Measurements from ENCODE around the gene HOXA13.

Gene HOXA13

GRCh38 chr7:27170426-27171324, 29.2 kb downstream of the HOXA13 start:
- DNase-seq (ENCODE audit: low read depth, low spot score), result no peak

GRCh38 chr7:27169658-27170425, 30.0 kb downstream of the HOXA13 start:
- no peak for DNase-seq (ENCODE audit: low read depth, low spot score)

DNA sequence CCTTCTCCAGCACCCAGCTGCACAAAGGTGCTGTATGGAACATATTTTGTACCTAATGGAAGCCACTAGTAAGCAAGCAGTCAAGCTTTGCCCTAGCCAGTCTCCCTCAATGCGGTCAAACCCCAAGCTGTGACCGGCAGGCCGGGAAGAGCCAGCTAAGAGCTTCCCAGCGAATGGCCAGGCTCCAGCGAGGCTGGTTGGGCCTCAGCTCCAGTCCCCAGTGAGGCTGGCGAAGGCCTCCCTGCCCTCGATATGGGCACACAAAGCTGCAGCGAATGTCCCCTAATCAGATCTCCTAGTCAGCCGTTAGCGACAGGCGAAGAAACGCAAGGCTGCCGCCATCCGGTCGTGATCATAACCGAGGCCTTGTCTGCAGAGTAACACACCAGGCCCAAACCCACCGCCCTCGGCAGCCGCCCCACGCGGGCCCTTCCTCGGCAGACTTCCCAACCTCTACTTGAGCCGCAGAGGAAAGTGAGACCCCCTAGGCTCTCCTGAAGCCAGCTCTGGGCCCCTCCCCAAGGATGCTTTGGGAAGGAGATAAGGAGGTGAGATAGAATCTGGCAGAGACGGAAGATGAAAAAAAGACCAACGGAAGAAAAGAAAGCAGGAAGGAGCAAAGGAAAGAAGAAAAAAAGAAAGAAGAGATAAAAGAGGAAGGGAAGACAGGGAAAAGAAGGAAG, 31.5 kb downstream of the HOXA13 start:
- no peak for DNase-seq (ENCODE audit: low read depth, low spot score)

GRCh38 chr7:27167916-27168264, 32.0 kb downstream of the HOXA13 start:
- DNase-seq (ENCODE audit: low read depth, low spot score), result no peak

DNA sequence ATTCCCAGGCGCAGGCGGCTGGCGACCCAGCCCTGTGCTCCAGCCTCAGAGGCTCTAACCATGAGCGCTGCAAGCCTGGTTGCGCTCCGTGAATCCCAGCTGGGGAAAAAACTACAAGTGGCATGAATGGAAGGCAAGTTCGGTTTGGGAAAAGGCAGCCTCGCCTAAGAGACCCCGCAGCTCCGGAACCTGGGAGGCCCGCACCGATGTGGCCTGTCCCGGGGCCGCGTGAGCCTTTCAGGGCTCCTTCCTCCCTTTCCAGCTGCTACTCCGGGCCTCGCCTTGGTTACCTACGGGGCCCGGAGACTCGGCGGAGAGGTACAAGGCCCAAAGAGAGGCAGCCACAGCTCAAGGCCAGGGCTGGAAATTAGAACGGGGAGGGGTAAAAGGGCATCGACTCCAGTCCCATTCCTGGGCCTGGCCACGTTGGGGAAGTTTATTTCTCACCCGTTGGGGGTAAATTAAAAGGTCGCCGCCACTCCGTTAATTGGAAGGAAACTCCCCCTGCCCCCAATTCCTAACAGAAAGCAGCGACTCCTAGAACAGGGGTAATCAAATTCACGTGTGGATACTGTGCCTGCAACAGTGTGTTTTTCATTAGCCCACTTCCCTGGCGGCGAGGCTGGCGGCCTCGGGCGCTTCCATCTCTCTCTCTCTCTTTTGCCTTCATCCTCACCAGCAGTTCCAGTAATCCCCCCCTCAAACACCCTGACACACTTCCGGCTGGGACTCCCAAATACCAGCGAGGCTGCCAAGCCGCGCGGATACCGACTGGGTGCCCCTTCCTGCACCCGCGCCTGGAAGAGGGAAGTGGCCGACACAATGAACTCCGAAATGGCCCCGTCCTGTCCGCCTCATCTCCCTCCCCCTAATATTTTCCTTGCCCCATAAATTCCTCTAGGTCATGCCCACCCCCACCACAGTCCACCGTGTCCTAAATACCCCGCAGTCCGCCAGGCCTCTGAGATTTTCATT, 33.1 kb downstream of the HOXA13 start:
- DNase-seq (ENCODE audit: low read depth, low spot score), result no peak

DNA sequence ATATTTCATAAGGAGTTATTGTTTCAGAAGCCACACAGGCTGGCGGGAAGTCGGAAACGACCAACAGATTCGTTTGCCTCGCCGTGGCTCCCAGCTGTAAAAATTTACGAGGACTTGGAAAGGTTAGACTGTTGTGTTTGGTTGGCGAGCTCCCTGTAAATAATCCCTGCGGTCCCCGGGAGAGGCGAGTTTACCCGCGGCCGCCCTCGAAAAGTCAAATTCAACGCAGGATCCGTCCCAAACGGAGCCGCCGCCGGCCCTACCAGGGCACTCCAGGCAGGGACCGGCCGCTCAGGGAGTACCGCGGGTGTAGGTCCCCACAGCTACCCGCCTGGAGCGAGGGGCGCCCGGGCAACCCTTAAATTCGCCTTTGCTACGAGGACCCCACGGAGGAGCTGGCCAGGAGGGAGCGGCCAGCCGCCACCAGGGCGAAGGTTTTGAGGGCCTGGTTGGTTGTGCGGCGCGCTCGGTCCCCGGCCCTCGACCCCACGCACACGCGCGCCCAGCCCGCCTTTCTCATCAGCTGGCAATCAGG, 33.8 kb downstream of the HOXA13 start:
- DNase-seq (ENCODE audit: low read depth, low spot score), result no peak

DNA sequence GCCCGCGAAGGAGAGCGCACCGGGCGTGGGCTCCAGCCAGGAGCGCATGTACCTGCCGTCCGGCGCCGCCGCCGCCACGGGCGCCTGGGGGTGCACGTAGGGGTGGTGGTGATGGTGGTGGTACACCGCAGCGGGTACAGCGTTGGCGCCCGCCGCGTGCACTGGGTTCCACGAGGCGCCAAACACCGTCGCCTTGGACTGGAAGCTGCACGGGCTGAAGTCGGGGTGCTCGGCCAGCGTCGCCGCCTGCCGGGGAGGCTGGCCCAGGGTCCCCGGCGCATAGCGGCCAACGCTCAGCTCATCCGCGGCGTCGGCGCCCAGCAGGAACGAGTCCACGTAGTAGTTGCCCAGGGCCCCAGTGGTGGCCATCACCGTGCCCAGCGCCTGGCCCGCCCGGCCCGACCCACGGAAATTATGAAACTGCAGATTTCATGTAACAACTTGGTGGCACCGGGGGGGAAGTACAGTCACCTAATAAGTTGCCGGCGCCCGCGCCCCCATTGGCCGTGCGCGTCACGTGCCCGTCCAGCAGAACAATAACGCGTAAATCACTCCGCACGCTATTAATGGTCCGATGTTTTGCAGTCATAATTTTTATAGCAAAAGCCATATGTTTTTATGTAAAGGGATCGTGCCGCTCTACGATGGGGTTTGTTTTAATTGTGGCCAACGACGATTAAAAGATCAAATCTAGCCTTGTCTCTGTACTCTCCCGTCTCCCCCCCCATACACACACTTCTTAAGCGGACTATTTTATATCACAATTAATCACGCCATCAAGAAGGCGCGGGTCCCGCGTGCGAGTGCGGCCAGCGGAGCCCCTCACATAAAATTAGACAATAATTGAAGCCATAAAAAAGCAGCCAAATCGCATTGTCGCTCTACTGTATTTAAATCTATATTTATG, 34.5 kb downstream of the HOXA13 start, which contains the start of gene HOXA9:
Gene HOXA9 (minus strand): TSS at position 449 of the 907 bp plus-strand sequence. CDS start 80 bp downstream, at position 369.
- no peak for DNase-seq (ENCODE audit: low read depth, low spot score)

DNA sequence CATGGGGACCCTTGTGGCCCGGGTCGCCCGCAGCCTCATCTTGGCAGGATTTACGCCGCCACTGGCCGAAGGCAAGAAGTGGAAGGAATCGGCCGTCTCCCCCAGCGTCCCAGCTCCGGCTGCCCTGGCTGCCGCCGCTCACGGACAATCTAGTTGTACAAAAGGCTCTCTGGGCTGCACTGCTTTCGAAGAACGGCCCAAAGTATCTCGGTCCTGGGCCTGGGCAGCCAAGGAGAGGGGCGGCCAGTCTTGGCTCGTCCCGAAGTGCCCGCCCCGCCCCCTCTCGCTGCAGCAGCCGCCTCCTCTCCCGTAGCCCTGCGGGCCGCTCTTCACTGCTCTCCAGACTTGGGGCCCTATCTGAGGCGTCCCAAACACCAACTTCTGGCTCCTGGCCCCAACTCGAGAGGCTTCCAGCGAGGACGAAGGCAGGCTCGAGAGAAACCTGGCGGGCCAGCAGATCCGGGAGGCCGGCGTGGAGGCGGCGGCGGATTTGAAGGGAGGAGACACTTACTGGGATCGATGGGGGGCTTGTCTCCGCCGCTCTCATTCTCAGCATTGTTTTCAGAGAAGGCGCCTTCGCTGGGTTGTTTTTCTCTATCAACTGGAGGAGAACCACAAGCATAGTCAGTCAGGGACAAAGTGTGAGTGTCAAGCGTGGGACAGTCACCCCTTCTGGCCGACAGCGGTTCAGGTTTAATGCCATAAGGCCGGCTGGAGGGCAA, 35.4 kb downstream of the HOXA13 start:
- no peak for DNase-seq (ENCODE audit: low read depth, low spot score)

DNA sequence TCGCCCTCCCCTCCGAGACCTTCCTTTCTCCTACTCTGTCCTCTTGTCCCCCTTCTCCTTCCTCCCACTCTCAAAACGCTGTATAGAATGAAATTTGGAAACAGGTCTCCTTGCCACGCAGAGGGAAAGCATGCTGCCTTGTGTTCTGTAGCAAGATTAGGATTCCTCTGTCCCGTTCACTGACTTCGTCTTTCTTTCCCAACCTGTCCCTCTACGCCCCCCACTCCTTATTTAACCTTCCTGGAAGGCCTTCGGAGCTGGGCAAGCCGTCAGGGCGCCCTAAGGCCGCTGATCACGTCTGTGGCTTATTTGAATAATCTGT, 35.9 kb downstream of the HOXA13 start:
- no peak for DNase-seq (ENCODE audit: low read depth, low spot score)

DNA sequence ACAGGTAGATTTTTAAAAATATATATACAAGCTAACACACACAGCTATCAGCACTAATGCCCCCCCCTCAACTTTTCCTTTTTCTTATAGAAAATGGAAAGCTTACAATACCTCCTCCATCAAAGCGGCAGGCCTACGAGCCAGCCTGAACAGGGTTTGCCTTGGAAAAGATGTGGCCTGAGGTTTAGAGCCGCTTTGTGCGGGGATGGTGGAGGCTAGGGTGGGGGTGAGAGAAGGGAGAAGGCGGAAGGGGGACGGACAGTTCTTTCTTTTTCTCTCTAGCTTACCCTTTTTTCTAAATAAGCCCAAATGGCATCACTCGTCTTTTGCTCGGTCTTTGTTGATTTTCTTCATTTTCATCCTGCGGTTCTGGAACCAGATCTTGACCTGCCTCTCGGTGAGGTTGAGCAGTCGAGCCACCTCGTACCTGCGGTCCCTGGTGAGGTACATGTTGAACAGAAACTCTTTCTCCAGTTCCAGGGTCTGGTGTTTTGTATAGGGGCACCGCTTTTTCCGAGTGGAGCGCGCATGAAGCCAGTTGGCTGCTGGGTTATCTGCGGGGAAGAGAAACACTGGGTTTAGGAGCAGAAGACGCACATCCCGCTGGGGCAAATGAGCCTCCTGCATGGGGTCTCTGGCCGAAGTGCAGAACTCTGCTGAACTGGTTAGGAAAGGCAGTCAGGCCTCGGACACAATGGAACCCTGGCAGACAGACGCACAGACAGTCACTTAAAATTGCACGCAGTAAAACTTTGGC, 36.4 kb downstream of the HOXA13 start:
- DNase-seq (ENCODE audit: low read depth, low spot score), result no peak

DNA sequence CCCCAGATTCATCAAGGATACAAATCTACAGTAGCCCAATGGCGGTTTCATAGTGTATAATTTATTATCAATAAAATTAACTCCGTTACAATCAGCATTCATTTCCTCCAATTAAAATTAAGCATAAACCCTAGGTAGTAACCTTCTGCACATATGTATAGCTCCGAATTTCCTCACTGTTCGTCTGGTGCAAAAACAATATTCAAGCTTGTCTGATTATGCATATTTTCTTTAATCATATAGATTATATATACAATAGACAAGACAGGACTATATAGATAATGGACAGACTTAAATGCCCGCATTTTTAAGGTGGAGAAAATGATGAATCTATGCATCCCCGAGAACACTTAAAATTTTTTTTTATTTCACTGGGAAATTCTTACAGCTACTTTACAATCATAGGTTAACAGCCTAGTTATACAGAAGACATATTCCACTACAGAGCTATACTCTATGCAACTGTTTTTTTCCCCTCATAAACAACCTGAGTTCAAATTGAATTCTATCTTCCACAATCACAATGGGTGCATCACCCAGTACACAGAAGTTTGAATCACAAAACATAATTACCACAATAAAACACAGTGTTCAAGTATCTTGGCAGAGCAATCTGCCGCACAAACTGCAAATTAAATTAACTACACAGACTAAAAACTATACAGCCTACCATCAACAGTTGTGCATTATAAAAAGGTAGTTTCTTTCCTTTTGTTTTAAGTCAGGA, 37.2 kb downstream of the HOXA13 start:
- no peak for DNase-seq (ENCODE audit: low read depth, low spot score)

- no peak for DNase-seq (ENCODE audit: low read depth, low spot score)
Observed at GRCh38 chr7:27161721-27162560, 38.0 kb downstream of the HOXA13 start.

- no peak for DNase-seq (ENCODE audit: low read depth, low spot score)
Observed at GRCh38 chr7:27161214-27161720, 38.6 kb downstream of the HOXA13 start.

- peak; percentile 87 for DNase-seq (ENCODE audit: low read depth, low spot score)
Observed at GRCh38 chr7:27160546-27161213, 39.2 kb downstream of the HOXA13 start.

GRCh38 chr7:27160145-27160545, 39.7 kb downstream of the HOXA13 start:
- DNase-seq (ENCODE audit: low read depth, low spot score), result no peak

All from astrocyte of the hippocampus (primary cell).